Stimulated activated naive CD8-positive, alpha-beta T cell treated with anti-CD3 and anti-CD28 coated beads, Interleukin-15, amount 100 ng/mL, for 72 hours (primary cell): ENCODE measurements around the gene LRFN5.

Experiments used
- ATAC-seq: fragments of 150-1000 bp; cut with Tn5 transposase; 2 replicates; pipeline ENCODE4 v1.10.0; 2021; ENCODE audit warnings: mild to moderate bottlenecking, moderate library complexity
- DNase-seq, 2 donors: peaks; one replicate each; pipeline ENCODE4 v3.0.0; 2021 to 2022
- H3K27ac Mint-ChIP-seq, 2 donors: one replicate each; pipeline ENCODE4 v1.8.0; 2022; ENCODE audit warnings: mild to moderate bottlenecking in 2 of 2, mixed read lengths in 2 of 2, moderate library complexity in 2 of 2
- H3K27me3 Mint-ChIP-seq: one replicate; pipeline ENCODE4 v1.8.0; 2022; ENCODE audit warnings: mixed read lengths
- H3K4me1 Mint-ChIP-seq: one replicate; pipeline ENCODE4 v1.8.0; 2022; ENCODE audit warnings: mild to moderate bottlenecking, mixed read lengths
- H3K4me3 Mint-ChIP-seq, 2 donors: one replicate each; pipeline ENCODE4 v1.8.0; 2022; ENCODE audit warnings: mild to moderate bottlenecking in 2 of 2, mixed read lengths in 2 of 2, moderate library complexity in 1 of 2
- H3K9me3 Mint-ChIP-seq, 2 donors: one replicate each; pipeline ENCODE4 v1.8.0; 2022; ENCODE audit warnings: mixed read lengths in 2 of 2

LRFN5 gene

DNA sequence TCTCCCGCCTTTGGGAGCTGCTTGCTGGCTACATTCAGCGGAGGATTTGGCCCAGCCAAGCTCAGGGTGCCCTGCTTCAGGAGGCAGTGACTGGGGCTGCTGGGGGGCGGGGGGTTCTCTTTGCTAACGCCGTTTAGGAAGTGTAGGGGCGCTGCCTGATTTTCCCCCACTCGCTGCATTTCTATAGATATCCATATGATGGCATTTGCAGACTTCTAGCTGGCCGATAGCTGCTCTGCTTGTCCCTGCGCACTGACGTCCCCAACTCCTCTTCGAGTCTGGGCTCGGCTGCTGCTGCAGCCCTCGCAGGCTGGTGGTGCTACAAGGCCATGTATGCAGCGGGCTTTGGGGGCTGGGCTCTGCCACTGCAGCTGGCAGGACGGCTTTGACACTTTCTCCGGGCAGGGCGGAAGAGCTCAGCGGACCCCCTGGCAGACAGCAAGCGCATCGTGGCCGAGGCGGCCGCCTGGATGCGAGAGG lies 3.1 kb downstream of the LRFN5 start:
- Mint-ChIP-seq H3K27me3 (peaks cover 74% of the 10 kb centered on the region), H3K27ac (no peak overlapping the region), H3K9me3 (no peaks in the 10 kb centered on the region), H3K4me3 (no peak overlapping the region), H3K4me1 (peaks cover 53% of the 10 kb centered on the region)
- ATAC-seq (peak; percentile 46), DNase-seq (peak in 1 of 2 donors; percentile 16)

DNA sequence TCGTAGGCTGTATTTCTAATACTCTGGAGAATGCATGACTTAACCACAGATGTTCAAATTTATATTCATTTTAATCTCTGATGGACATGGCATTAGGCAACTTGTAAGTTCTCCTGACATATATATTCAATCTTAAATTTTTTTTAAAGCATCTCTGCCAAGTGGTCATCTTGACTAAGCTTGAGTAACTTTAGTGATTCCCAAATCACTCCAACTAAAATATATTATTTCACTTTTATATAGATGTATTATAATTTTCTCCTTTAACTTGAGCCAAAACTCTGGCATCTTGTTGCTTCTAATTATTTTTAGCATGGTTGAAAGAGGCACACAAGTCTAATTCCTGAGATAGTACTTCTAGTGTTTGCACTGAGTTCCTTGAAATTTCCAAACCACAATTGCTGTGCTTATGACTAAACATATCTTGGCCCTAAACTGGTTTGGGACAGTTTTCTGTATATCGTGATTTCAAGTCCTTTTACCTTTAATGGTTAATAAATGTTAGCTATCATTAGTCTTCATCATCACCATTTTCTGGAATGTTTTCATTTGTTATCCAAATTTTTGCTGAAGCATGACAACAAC lies 8.4 kb downstream of the LRFN5 start:
- Mint-ChIP-seq H3K27me3 (peaks cover 28% of the 10 kb centered on the region), H3K4me3 (no peak overlapping the region), H3K9me3 (no peaks in the 10 kb centered on the region), H3K27ac (no peak overlapping the region), H3K4me1 (no peaks in the 10 kb centered on the region)
- no peak for DNase-seq
- no peak for ATAC-seq

DNA sequence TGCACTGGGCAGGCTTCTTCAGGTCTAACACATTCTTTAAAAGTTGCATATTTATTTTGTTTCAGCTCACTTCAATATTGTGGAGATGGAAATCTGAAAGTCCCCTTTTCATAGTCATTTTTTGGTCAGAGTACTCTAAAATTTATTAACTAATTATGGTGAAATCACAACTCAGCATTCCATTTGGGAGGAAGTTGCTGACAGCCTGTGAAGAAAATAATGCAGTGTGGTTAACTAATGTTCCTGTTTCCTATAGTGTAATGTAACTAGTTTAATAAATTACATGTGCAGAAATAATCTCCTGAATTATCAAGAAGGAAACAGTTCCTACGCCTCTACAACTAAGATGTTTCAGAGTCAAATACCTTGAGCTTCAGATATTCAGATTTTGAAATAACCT lies 17.1 kb downstream of the LRFN5 start:
- Mint-ChIP-seq H3K4me3 (no peak overlapping the region), H3K4me1 (no peaks in the 10 kb centered on the region), H3K27ac (no peak overlapping the region), H3K9me3 (no peaks in the 10 kb centered on the region), H3K27me3 (no peaks in the 10 kb centered on the region)
- DNase-seq (no peak), ATAC-seq (no peak)

DNA sequence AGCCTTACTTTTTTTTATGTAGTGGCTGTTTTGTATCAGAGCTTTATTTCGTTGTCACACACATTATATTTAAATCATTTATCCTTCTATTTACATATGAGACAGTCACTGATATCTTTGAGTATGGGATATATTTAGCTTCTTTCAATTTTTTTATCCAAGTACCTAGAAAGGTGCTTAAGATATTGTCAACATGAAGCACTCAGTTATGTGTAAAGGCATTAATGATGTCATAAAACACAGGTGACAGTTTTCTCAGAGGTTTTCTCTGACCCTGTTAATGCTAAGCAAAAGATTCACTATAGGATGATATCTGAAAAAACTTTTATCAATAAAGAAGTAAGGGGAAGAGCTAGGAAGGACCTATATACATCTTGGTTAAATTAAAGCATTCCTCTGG lies 23.2 kb downstream of the LRFN5 start:
- Mint-ChIP-seq H3K9me3 (no peaks in the 10 kb centered on the region), H3K4me1 (no peaks in the 10 kb centered on the region), H3K27me3 (peaks cover 6% of the 10 kb centered on the region), H3K27ac (no peak overlapping the region), H3K4me3 (no peak overlapping the region)
- ATAC-seq (no peak), DNase-seq (no peak)

DNA sequence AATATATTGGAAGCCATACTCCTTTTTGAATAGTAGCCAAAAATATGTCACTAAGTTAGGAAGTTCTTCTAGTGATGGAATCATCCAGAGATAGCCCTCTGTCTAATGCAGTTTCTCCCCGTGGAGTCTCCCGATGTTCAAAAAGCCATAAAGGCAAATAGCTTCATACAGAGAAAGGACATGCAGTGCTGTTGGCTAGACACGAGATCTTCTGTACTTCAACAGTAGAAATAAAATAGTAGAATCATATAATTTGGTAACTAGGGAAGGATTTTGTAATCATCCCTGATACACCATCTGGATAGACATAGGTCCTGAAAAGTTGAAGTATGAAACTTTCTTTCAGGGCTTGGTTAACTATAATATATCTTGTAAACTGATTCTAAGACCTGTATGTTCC lies 27.6 kb downstream of the LRFN5 start:
- DNase-seq: no peak
- peaks cover 6% of the 10 kb centered on the region for H3K27me3 Mint-ChIP-seq
- ATAC-seq: no peak

GRCh38 chr14:41636492-41637392 lies 30.1 kb downstream of the LRFN5 start:
- no peak overlapping the region for H3K27ac Mint-ChIP-seq
- H3K9me3 Mint-ChIP-seq: no peaks in the 10 kb centered on the region
- H3K4me1 Mint-ChIP-seq: no peaks in the 10 kb centered on the region
- H3K4me3 Mint-ChIP-seq: no peak overlapping the region
- no peak for DNase-seq
- no peaks in the 10 kb centered on the region for H3K27me3 Mint-ChIP-seq
- no peak for ATAC-seq

More for the DNA sequence above, 27.6 kb downstream of the LRFN5 start:
- Mint-ChIP-seq H3K9me3 (no peaks in the 10 kb centered on the region), H3K4me1 (no peaks in the 10 kb centered on the region), H3K4me3 (no peak overlapping the region), H3K27ac (no peak overlapping the region)

DNA sequence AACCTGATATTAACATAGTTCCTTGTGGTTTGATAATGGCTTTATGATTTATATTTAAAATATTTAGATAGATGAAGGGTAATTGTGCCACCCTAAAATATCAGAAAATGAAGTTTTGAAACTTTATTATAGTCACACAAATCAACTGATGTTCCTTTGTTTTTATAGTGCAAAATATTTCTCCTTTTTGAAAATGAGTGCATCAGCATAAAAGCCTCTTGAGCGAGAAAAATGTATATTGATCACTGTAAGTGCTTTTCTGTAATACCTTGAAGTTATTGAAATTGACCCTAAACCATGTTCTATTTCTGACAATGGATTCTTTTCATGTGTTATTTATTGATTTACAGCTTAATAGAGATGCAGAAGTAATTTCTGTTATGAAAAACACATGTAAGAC lies 35.0 kb downstream of the LRFN5 start:
- H3K27ac Mint-ChIP-seq: no peak overlapping the region
- H3K27me3 Mint-ChIP-seq: no peaks in the 10 kb centered on the region
- peaks cover 0 to 5% of the 10 kb centered on the region in 2 donors for H3K9me3 Mint-ChIP-seq
- no peak overlapping the region for H3K4me3 Mint-ChIP-seq
- no peak for ATAC-seq
- no peaks in the 10 kb centered on the region for H3K4me1 Mint-ChIP-seq
- no peak for DNase-seq

GRCh38 chr14:41642367-41642766 lies 35.7 kb downstream of the LRFN5 start:
- Mint-ChIP-seq H3K27ac (no peak overlapping the region), H3K9me3 (peaks cover 0 to 5% of the 10 kb centered on the region in 2 donors), H3K4me1 (no peaks in the 10 kb centered on the region), H3K4me3 (no peak overlapping the region), H3K27me3 (no peaks in the 10 kb centered on the region)
- ATAC-seq (no peak), DNase-seq (no peak)

DNA sequence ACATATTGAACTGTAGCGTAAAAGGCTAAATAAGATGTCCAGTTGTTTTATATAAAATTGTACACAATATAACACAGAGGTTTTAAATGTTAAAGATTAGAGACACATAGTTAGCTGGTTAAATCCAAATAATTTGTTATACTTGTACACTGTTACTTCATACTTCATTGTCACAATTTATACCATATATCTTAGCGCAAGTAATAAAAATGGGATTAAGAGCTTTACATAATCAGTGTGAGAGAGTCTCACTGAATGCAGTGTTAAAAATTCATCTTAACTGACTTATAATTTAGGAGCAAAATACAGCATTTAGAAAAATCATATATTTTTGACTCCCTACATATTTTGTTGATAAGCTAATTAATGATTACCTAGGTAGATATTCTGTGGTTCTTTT lies 36.1 kb downstream of the LRFN5 start:
- H3K27me3 Mint-ChIP-seq: no peaks in the 10 kb centered on the region
- no peak for ATAC-seq
- H3K9me3 Mint-ChIP-seq: peaks cover 0 to 5% of the 10 kb centered on the region in 2 donors
- no peak for DNase-seq
- no peaks in the 10 kb centered on the region for H3K4me1 Mint-ChIP-seq
- no peak overlapping the region for H3K4me3 Mint-ChIP-seq
- no peak overlapping the region for H3K27ac Mint-ChIP-seq

- Mint-ChIP-seq H3K27ac (no peak overlapping the region), H3K4me1 (no peaks in the 10 kb centered on the region), H3K4me3 (no peak overlapping the region), H3K27me3 (no peaks in the 10 kb centered on the region), H3K9me3 (peaks cover 0 to 5% of the 10 kb centered on the region in 2 donors)
- no peak for DNase-seq
- no peak for ATAC-seq
These were observed 37.9 kb downstream of the LRFN5 start for GRCh38 chr14:41644606-41645005.

DNA sequence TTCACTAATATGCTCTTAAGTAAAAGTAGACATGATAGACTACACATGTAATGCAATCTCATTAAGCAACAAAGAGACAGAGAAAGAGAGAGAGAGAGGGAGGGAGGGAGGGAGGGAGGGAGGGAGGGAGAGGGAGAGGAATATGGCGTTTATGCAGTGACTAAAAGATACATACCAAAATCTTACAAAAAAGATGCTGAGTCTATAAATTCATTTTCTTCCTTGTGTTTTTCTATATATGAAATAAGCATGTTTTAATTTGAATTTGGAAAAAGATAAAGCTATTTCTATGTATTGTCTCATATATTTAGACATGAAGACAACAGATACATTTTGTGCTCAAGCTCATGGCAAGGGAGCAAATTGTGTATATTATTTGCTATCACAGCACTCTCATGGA lies 44.1 kb downstream of the LRFN5 start:
- Mint-ChIP-seq H3K4me1 (no peaks in the 10 kb centered on the region), H3K9me3 (peaks cover 0 to 7% of the 10 kb centered on the region in 2 donors), H3K27me3 (no peaks in the 10 kb centered on the region), H3K4me3 (no peak overlapping the region), H3K27ac (no peak overlapping the region)
- ATAC-seq: no peak
- DNase-seq: no peak

GRCh38 chr14:41654196-41654595 lies 47.5 kb downstream of the LRFN5 start:
- Mint-ChIP-seq H3K4me3 (no peak overlapping the region), H3K9me3 (peaks cover 0 to 11% of the 10 kb centered on the region in 2 donors), H3K27ac (no peak overlapping the region), H3K4me1 (no peaks in the 10 kb centered on the region), H3K27me3 (no peaks in the 10 kb centered on the region)
- ATAC-seq (no peak), DNase-seq (no peak)

DNA sequence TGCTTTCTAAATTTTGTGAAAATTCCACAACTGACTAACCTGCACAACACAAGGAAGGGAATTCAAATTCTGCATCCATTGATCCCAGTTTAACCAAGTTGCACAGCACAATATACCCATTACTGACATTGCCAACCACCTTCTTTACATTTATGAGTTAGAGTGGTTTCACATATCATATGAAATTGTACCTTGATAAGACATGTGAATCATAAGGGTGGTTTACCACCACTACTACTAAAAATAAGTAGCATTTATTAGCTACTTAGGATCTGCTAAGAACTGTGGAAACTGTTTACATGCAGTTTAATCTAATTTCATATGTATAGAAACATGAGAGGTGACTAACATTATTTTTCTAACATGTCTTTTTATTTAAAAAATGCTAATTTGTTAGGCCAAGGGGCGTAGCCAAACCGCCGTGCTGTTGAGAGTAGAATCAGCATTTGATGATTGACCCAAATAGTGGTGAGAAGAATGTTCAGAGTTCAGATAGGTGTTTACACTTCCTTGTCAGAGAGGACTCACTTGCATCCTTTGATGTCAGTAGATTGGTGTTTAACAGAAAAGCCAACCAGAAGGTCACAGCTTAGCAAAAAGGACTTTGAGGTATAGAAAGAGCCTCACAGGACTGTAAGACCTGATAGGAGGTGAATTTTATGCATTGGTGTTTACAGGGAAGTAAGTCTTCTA lies 56.2 kb downstream of the LRFN5 start:
- Mint-ChIP-seq H3K27ac (no peak overlapping the region), H3K4me3 (no peak overlapping the region), H3K4me1 (no peaks in the 10 kb centered on the region), H3K9me3 (peaks cover 0 to 8% of the 10 kb centered on the region in 2 donors), H3K27me3 (no peaks in the 10 kb centered on the region)
- DNase-seq (no peak), ATAC-seq (no peak)

GRCh38 chr14:41663473-41663850 lies 56.8 kb downstream of the LRFN5 start:
- Mint-ChIP-seq H3K27ac (no peak overlapping the region), H3K9me3 (peaks cover 0 to 8% of the 10 kb centered on the region in 2 donors), H3K4me3 (no peak overlapping the region), H3K4me1 (no peaks in the 10 kb centered on the region), H3K27me3 (no peaks in the 10 kb centered on the region)
- ATAC-seq: no peak
- DNase-seq: no peak

- no peak for ATAC-seq
- H3K4me3 Mint-ChIP-seq: no peak overlapping the region
These were observed 59.6 kb downstream of the LRFN5 start for GRCh38 chr14:41666301-41666700.

GRCh38 chr14:41668356-41668755 lies 61.7 kb downstream of the LRFN5 start:
- no peak overlapping the region for H3K4me3 Mint-ChIP-seq
- no peaks in the 10 kb centered on the region for H3K4me1 Mint-ChIP-seq
- no peak overlapping the region for H3K27ac Mint-ChIP-seq
- DNase-seq (no peak), ATAC-seq (no peak)
- H3K9me3 Mint-ChIP-seq: no peaks in the 10 kb centered on the region
- H3K27me3 Mint-ChIP-seq: no peaks in the 10 kb centered on the region

More at GRCh38 chr14:41666301-41666700, 59.6 kb downstream of the LRFN5 start:
- Mint-ChIP-seq H3K27me3 (no peaks in the 10 kb centered on the region), H3K9me3 (no peaks in the 10 kb centered on the region), H3K4me1 (no peaks in the 10 kb centered on the region), H3K27ac (no peak overlapping the region)
- DNase-seq: no peak
